Measurements from ENCODE around the gene TMOD3. TPM values are rescaled to one million over a fixed set of nuclear protein-coding genes. Genes with fewer than 3 reads are reported as not detected.

The TMOD3 gene
- total and polyA plus RNA-seq, 2 donors (not counting 3 experiments of a cell fraction or from before 2014, with no cell fraction given): 10.4 to 64.3 TPM

DNA sequence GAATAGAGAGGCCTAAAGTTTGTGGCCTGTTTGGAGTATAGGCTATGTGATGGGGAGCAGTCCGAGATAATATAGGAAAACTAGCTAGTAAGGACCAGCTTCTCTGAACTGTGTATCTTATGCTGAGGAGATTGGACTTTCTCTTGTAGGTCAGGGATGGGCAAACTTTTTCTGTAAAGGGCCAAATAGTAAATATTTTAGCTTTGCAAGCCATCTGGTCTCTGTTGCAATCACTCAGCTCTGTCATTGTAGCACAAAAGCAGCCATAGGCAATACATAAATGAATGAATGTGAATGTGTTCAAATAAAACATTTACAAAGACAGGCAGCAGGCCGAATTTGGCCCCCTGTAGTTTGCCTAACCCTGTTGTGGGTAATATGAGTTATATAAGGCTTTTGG is 24.5 kb downstream of the TMOD3 start:
- TF ChIP-seq MYC (IDR thresholded peaks at IDR 0.05; ENCODE audit: low read depth, low read length) (no peak), POLR2AphosphoS5 (IDR thresholded peaks at IDR 0.05; ENCODE audit: insufficient read depth, low read depth, low read length) (no peak), JUN (IDR thresholded peaks at IDR 0.05; ENCODE audit: borderline replicate concordance, insufficient read depth, insufficient read length, low read depth) (no peak), EZH2 (IDR thresholded peaks at IDR 0.05; ENCODE audit: borderline replicate concordance, low read depth, low read length, severe bottlenecking) (no peak), FOS (IDR thresholded peaks at IDR 0.05; ENCODE audit: borderline replicate concordance, insufficient read depth, low read length) (no peak), GATA2 (IDR thresholded peaks at IDR 0.05; ENCODE audit: insufficient read depth, insufficient read length, low read depth, low read length) (no peak), POLR2A (IDR thresholded peaks at IDR 0.05; ENCODE audit: low read depth, low read length) (no peak)
- TF ChIP-seq, protein P1, sequence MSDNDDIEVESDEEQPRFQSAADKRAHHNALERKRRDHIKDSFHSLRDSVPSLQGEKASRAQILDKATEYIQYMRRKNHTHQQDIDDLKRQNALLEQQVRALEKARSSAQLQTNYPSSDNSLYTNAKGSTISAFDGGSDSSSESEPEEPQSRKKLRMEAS (IDR thresholded peaks at IDR 0.05; ENCODE audit: insufficient read depth, insufficient read length): no peak
- TF ChIP-seq, protein P2, sequence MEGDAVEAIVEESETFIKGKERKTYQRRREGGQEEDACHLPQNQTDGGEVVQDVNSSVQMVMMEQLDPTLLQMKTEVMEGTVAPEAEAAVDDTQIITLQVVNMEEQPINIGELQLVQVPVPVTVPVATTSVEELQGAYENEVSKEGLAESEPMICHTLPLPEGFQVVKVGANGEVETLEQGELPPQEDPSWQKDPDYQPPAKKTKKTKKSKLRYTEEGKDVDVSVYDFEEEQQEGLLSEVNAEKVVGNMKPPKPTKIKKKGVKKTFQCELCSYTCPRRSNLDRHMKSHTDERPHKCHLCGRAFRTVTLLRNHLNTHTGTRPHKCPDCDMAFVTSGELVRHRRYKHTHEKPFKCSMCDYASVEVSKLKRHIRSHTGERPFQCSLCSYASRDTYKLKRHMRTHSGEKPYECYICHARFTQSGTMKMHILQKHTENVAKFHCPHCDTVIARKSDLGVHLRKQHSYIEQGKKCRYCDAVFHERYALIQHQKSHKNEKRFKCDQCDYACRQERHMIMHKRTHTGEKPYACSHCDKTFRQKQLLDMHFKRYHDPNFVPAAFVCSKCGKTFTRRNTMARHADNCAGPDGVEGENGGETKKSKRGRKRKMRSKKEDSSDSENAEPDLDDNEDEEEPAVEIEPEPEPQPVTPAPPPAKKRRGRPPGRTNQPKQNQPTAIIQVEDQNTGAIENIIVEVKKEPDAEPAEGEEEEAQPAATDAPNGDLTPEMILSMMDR (IDR thresholded peaks at IDR 0.05; ENCODE audit: extremely low read depth in 1 of 2, insufficient read depth in 1 of 2, low read depth in 1 of 2, low read length in 2 of 2): no peak
- no peak overlapping the region for H3K4me2 ChIP-seq (ENCODE audit: insufficient read depth, low read length)
- intact Hi-C loops (cut with micrococcal nuclease): no loop called here
- H3K27ac ChIP-seq (ENCODE audit: insufficient read depth, low read depth, low read length): no peak overlapping the region
- CTCF ChIA-PET: interaction anchor here (0.7 to 1.5 kb wide), 3 partner anchors 13 to 51 kb away, joined by 3 to 6 read pairs (median 3); no protein-coding TSS in a partner anchor
- no peaks in the 10 kb centered on the region for H3K27me3 ChIP-seq (ENCODE audit: control insufficient read depth in 2 of 2, insufficient read depth in 2 of 2, low read length in 2 of 2)
- peaks cover 88% of the 10 kb centered on the region for H3K79me2 ChIP-seq (ENCODE audit: control insufficient read depth, insufficient read depth, low read length)
- BruUV-seq (replicated peaks): no TSS peak
- DNase-seq (ENCODE audit: low read depth, low spot score) (no peak), FAIRE-seq (no peak)
- peaks cover 8% of the 10 kb centered on the region for H4K20me1 ChIP-seq (replicated peaks; ENCODE audit: control insufficient read depth, extremely low read depth, insufficient read depth, low read length)
- dilution Hi-C loops (cut with MboI; ENCODE audit: extremely low pct_ligation_motif_present, low sequenced_read_pairs): no loop called here
- no peak overlapping the region for H2AFZ ChIP-seq (ENCODE audit: low read depth, low read length)
- H3K4me1 ChIP-seq (ENCODE audit: control insufficient read depth, extremely low read depth, insufficient read depth, low read length): peaks cover 4% of the 10 kb centered on the region
- no peaks in the 10 kb centered on the region for H3K9me1 ChIP-seq (replicated peaks; ENCODE audit: control insufficient read depth, extremely low read depth, insufficient read depth, low read length)
- no peaks in the 10 kb centered on the region for H3K36me3 ChIP-seq (ENCODE audit: control insufficient read depth in 2 of 2, extremely low read depth in 1 of 2, insufficient read depth in 2 of 2, low read length in 2 of 2)
- no peaks in the 10 kb centered on the region for H3K9me3 ChIP-seq (replicated peaks; ENCODE audit: control insufficient read depth, insufficient read depth, low read length)
- POLR2A ChIA-PET: no interaction called here
- no peak overlapping the region for H3K4me3 ChIP-seq (replicated peaks in 1 of 3; ENCODE audit: insufficient read depth in 1 of 3, low read depth in 1 of 3, low read length in 3 of 3)
- H3K9ac ChIP-seq (replicated peaks; ENCODE audit: extremely low read depth, insufficient read depth, low read length): no peak overlapping the region
